Common myeloid progenitor, CD34-positive (primary cell): ENCODE measurements around the gene YAF2.

Experiments used
- CTCF ChIA-PET: fragments of 350-600 bp; sonication (Branson Sonifier 250); formaldehyde crosslinking; loops from one replicate; lab custom pipeline; 2021; ENCODE audit warnings: antibody characterized with exemption; lab: Charles Lee
- POLR2A ChIA-PET: fragments of 350-600 bp; sonication (Branson Sonifier 250); formaldehyde crosslinking; loops from one replicate; lab custom pipeline; 2021; ENCODE audit warnings: antibody characterized with exemption; lab: Charles Lee
- DNase-seq, 3 donors: peaks; one replicate each; pipeline versions ENCODE4 v3.0.0 to v3.0.0-alpha.2; 2013
- H3K27ac ChIP-seq, 2 experiments: 1 replicate in 1 of 2; 2 replicates in 1 of 2; pipeline ENCODE4 v1.7.0; 2013; ENCODE audit warnings: inconsistent platforms in 2 of 2, low read length in 2 of 2, mild to moderate bottlenecking in 2 of 2, low read depth in 1 of 2, moderate library complexity in 1 of 2; ENCODE audit not compliant: severe bottlenecking in 2 of 2, insufficient read depth in 1 of 2, poor library complexity in 1 of 2
- H3K27me3 ChIP-seq, 5 experiments: replicated peaks in 2 of 5; 1 replicate in 3 of 5; 2 replicates in 2 of 5; pipeline versions ENCODE4 v1.6.1 to v1.7.0; 2013; ENCODE audit warnings: low read length in 4 of 5, mild to moderate bottlenecking in 2 of 5, moderate library complexity in 2 of 5, inconsistent platforms in 1 of 5; ENCODE audit not compliant: insufficient read depth in 5 of 5, control insufficient read depth in 4 of 5
- H3K36me3 ChIP-seq, 4 experiments: 1 replicate in 2 of 4; 2 replicates in 2 of 4; pipeline versions ENCODE4 v1.6.1 to v1.7.0; 2013; ENCODE audit warnings: low read length in 3 of 4, control low read depth in 1 of 4, mild to moderate bottlenecking in 1 of 4; ENCODE audit not compliant: control insufficient read depth in 4 of 4, insufficient read depth in 4 of 4
- H3K4me1 ChIP-seq, 4 experiments: 1 replicate in 3 of 4; 2 replicates in 1 of 4; pipeline versions ENCODE4 v1.6.1 to v1.7.1; 2013; ENCODE audit warnings: low read length in 3 of 4, mild to moderate bottlenecking in 3 of 4, control low read depth in 1 of 4, inconsistent platforms in 1 of 4, moderate library complexity in 1 of 4; ENCODE audit not compliant: control insufficient read depth in 4 of 4, insufficient read depth in 4 of 4; ENCODE audit errors: control extremely low read depth in 1 of 4
- H3K4me3 ChIP-seq, 7 experiments: 1 replicate in 4 of 7; 2 replicates in 3 of 7; pipeline versions ENCODE4 v1.5.1 to v1.7.0; 2013; ENCODE audit warnings: mild to moderate bottlenecking in 7 of 7, low read length in 6 of 7, moderate library complexity in 6 of 7, inconsistent platforms in 2 of 7, low read depth in 2 of 7, control low read depth in 1 of 7; ENCODE audit not compliant: insufficient read depth in 4 of 7, control insufficient read depth in 1 of 7; ENCODE audit errors: extremely low read depth in 1 of 7
- H3K9me3 ChIP-seq, 5 experiments: 1 replicate in 4 of 5; 2 replicates in 1 of 5; pipeline versions ENCODE4 v1.6.1 to v1.7.1; 2013; ENCODE audit warnings: low read length in 4 of 5, mild to moderate bottlenecking in 2 of 5, inconsistent platforms in 1 of 5, low read depth in 1 of 5, moderate library complexity in 1 of 5; ENCODE audit not compliant: control insufficient read depth in 4 of 5, insufficient read depth in 2 of 5; ENCODE audit errors: control extremely low read depth in 1 of 5
- WGBS: methylation state at CpG from one replicate; pipeline ENCODE4 v1.1.5; 2013; ENCODE audit not compliant: insufficient coverage; 5-methylcytosine and 5-hydroxymethylcytosine counted together

YAF2 gene

DNA sequence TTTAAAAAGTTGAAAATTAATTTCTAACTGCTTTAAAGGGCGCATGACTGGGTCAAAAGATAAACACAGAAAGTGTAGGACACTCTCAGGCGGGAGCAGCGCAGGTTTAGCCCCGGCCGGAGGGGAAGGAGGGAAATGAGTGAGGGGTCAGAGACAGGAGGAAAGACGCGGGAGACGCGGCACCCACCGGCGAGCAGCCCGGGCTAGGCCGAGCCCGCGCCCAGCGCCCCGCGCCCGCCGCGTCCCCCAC is 94.0 kb downstream of the YAF2 start:
- H3K4me3 ChIP-seq: peak overlapping the region; percentile 72 to 91 (median 87)
- H3K4me1 ChIP-seq: peaks cover 7 to 34% (median 18%) of the 10 kb centered on the region in 4 experiments
- ChIA-PET POLR2A (no interaction called here), CTCF (no interaction called here)
- H3K36me3 ChIP-seq: no peaks in the 10 kb centered on the region
- WGBS: 0% methylated on average over 18 of the region's 21 CpGs
- DNase-seq: no peak
- H3K27me3 ChIP-seq: no peaks in the 10 kb centered on the region
- H3K27ac ChIP-seq: peak overlapping the region in 1 of 2 experiments; percentile 58
- no peaks in the 10 kb centered on the region for H3K9me3 ChIP-seq

DNA sequence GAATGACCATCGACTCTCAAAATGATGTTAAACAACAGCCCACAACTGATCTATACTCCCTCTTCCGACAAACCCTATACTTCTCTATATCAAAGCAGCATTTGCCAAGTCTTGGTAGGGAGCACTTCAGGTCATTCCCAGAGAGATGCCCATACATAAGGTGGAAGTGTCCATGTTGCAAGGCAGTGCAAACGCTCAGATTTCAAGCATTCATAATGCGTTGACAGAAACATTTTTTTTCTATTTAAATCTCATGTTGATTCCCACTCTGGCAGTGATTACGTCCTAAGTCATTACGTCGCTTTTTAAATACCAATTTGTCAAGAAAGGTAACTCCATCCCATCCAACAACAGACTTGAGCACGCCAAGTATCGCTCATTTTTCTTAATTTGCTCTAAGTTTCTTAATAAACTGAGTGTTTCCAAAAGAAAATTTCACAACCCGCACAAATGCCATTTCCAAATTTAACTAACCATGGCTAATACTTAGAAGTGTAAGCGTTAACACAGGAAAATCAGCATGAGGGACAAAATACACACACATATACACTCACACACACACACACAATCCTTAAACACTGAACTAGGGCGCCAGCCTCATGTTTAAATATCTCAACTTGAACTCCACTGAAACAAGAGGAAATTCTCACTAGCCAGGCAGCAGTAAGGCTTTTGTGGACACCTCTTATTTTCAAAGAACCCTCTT is 94.4 kb downstream of the YAF2 start:
- peak in 2 of 3 donors; percentile 58 to 68 for DNase-seq
- H3K9me3 ChIP-seq: no peaks in the 10 kb centered on the region
- POLR2A ChIA-PET: no interaction called here
- H3K4me3 ChIP-seq: peak overlapping the region in 6 of 7 experiments; percentile 72 to 91 (median 86)
- H3K4me1 ChIP-seq: peaks cover 7 to 34% (median 18%) of the 10 kb centered on the region in 4 experiments
- H3K36me3 ChIP-seq: no peaks in the 10 kb centered on the region
- peak overlapping the region in 1 of 2 experiments; percentile 58 for H3K27ac ChIP-seq
- 14% methylated on average over 12 of the region's 12 CpGs for WGBS
- CTCF ChIA-PET: interaction anchor here (1.0 kb wide), 1 partner anchor 92 kb away, joined by 3 read pairs; no protein-coding TSS in a partner anchor
- H3K27me3 ChIP-seq: no peaks in the 10 kb centered on the region

DNA sequence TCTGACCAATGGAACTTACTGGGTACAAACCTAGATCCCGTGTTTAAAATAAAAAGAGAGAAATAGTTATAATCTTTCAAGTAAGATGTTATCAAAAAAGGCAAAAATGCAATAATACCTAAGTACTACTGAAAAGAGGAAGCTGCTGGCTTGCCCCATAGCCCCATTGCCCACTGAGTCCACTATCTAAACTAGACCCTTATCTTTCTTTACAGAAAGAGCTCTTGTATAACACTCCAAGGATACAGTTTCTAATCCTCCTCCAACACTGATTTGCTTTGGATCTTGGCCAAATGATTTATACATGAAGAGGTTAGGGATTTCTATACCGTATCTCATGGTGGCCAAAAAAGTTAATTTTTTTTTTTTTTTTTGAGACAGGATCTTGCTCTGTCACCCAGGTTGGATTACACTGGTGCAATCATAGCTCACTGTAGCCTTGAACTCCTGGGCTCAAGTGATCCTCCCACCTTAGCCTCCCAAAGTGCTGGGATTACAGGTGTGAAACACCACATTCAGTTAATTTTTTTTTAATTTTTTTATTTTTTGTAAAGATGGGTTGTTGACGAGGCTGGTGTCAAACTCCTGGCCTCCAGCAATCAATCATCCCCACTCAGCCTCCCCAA is 96.0 kb downstream of the YAF2 start:
- no peak overlapping the region for H3K4me3 ChIP-seq
- ChIA-PET POLR2A (interaction anchor here (0.7 kb wide), 1 partner anchor 98 kb away, joined by 4 read pairs; no protein-coding TSS in a partner anchor), CTCF (interaction anchor here (1.0 to 1.6 kb wide), 3 partner anchors 9 to 93 kb away, joined by 3 to 4 read pairs (median 3); no protein-coding TSS in a partner anchor)
- no peaks in the 10 kb centered on the region for H3K27me3 ChIP-seq
- no peak overlapping the region for H3K27ac ChIP-seq
- peak in 2 of 3 donors; percentile 41 to 56 for DNase-seq
- no peaks in the 10 kb centered on the region for H3K36me3 ChIP-seq
- 100% methylated on average over 1 of the region's 3 CpGs for WGBS
- H3K9me3 ChIP-seq: no peaks in the 10 kb centered on the region
- peaks cover 7 to 34% (median 18%) of the 10 kb centered on the region in 4 experiments for H3K4me1 ChIP-seq

DNA sequence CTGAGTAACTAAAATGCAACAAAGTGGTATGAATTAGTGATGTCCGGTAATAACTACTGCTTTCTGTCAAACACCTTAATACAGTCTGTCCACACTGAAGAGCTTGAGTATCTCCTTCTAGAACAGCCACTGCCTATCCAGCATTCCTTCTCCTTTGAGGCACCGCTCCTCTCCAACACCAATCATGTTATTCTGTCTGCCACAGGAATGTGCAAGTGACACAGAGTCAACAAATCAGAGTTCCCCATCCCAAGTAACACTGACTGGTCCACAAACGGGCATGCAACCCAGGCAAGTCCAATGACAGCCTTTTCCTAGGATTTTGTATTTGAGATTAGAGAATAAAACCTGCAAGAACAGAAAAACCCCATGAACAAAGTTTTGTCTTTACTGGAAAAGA is 97.1 kb downstream of the YAF2 start:
- H3K4me1 ChIP-seq: peaks cover 7 to 29% (median 18%) of the 10 kb centered on the region in 4 experiments
- no peaks in the 10 kb centered on the region for H3K9me3 ChIP-seq
- no peak overlapping the region for H3K4me3 ChIP-seq
- H3K27ac ChIP-seq: no peak overlapping the region
- H3K27me3 ChIP-seq: no peaks in the 10 kb centered on the region
- no peak for DNase-seq
- POLR2A ChIA-PET: no interaction called here
- no peaks in the 10 kb centered on the region for H3K36me3 ChIP-seq
- 100% methylated on average over 2 of the region's 3 CpGs for WGBS
- CTCF ChIA-PET: interaction anchor here (1.6 to 1.8 kb wide), 2 partner anchors 14 to 191 kb away, joined by 3 to 6 read pairs; no protein-coding TSS in a partner anchor

DNA sequence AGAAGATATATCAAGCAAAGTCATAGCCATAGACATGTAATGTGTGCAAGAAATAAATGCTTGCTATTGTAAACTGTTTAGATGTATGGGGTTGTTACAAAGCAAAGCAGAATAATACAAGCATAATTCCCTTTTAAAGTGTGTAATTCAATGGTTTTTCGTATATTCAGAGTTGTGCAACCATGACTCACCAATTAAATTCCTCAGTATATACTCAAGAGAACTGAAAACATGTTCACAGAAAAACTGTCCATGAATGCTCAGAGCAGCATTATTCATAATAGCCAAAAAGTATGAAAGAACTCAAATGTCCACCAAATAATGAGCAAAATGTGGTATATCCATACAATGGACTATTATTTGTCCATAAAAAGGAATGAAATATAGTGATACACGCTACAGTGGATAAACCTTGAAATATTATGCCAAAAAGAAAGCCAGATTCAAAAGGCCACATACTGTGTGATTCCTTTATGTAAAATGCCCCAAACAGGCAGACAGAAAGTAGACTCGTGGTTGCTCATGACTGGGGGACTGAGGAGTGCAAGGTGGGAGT is 102.7 kb downstream of the YAF2 start:
- no peak for DNase-seq
- Histone ChIP-seq H3K27me3 (no peaks in the 10 kb centered on the region), H3K9me3 (no peaks in the 10 kb centered on the region), H3K4me3 (no peak overlapping the region), H3K4me1 (peaks cover 0 to 7% (median 0%) of the 10 kb centered on the region in 4 experiments), H3K36me3 (peaks cover 0 to 5% (median 1%) of the 10 kb centered on the region in 4 experiments), H3K27ac (no peak overlapping the region)
- WGBS: 100% methylated on average over 1 of the region's 3 CpGs
- ChIA-PET CTCF (interaction anchor here (0.6 to 1.7 kb wide), 2 partner anchors 107 to 196 kb away, joined by 6 read pairs; no protein-coding TSS in a partner anchor), POLR2A (no interaction called here)

DNA sequence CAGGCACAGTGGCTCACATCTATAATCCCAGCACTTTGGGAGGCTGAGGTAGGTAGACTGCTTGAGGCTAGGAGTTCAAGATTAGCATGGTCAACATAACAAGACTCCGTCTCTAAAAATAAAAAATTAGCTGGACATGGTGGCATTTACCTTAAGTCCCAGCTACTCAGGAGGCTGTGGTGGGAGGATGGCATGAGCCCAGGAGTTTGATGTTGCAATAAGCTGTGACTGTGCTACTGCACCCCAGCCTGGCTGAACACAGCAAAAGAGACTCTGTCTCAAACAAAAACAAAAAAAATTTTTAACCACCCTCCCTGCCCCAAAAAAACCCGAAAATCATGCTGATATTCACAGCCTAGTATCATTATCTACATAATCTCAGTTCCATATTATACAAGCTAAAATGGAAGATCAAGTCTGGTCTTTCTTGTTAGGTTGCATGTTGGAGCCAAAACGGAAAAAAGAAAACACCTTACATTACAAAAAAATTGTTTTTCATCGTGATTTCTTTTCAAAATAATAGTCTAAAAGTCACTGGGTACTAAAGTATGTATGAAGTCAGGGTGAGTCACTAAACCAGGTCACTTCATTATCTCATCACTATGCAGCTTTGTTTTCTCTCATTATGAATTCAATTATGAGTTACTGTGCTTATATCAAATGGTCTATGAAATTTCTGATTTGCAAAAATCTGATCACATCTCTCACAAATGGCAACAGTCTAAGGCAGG is 107.2 kb downstream of the YAF2 start:
- Histone ChIP-seq H3K4me3 (no peak overlapping the region), H3K9me3 (no peaks in the 10 kb centered on the region), H3K27me3 (no peaks in the 10 kb centered on the region), H3K36me3 (peaks cover 0 to 7% (median 1%) of the 10 kb centered on the region in 4 experiments), H3K4me1 (peaks cover 0 to 9% (median under 1%) of the 10 kb centered on the region in 4 experiments), H3K27ac (no peak overlapping the region)
- peak in 2 of 3 donors; percentile 22 to 36 for DNase-seq
- ChIA-PET CTCF (interaction anchor here (0.6 to 1.3 kb wide), 5 partner anchors 13 to 241 kb away, joined by 3 to 7 read pairs (median 3); no protein-coding TSS in a partner anchor), POLR2A (no interaction called here)
- 90% methylated on average over 2 of the region's 4 CpGs for WGBS
